Omental fat pad (tissue), 4 donors: ENCODE results near the gene TOGARAM1. TPM values are rescaled to one million over a fixed set of nuclear protein-coding genes. Genes with fewer than 3 reads are reported as not detected.

ENCODE experiments used
- ATAC-seq: fragments of 150-250 bp; one replicate; pipeline ENCODE4 v1.9.1; 2016; ENCODE audit warnings: mild to moderate bottlenecking, moderate library complexity; ENCODE audit not compliant: low FRiP score
- DNase-seq: peaks from one replicate; pipeline ENCODE4 v3.0.0-alpha.2; 2019; ENCODE audit warnings: low spot score
- CTCF ChIP-seq, 3 donors: fragments of 450-650 bp; IDR thresholded peaks; one replicate each; pipeline ENCODE4 v1.5.1; 2016 to 2017; ENCODE audit warnings: antibody characterized with exemption in 3 of 3, mild to moderate bottlenecking in 3 of 3, moderate library complexity in 2 of 3
- total RNA-seq, 4 donors: library from RNA; depleted of rRNA; stranded (reverse); fragments of >200 nt; gene quantifications; one replicate each; pipeline ENCODE4 v1.1.0, GENCODE V29; 2016

Gene TOGARAM1
- total RNA-seq, 4 donors from 2014 or later = 12.2 to 25.3 (median 19.3) TPM

GRCh38 chr14:45048385-45048784, 86.4 kb downstream of the TOGARAM1 start:
- no peak for DNase-seq
- no peak for ATAC-seq
- no peak for TF ChIP-seq CTCF (IDR thresholded peaks at IDR 0.05)

- no peak for ATAC-seq
- TF ChIP-seq CTCF (IDR thresholded peaks at IDR 0.05) = no peak
- no peak for DNase-seq
Observed at GRCh38 chr14:45051180-45051579, 89.2 kb downstream of the TOGARAM1 start.

GRCh38 chr14:45051896-45052295, 89.9 kb downstream of the TOGARAM1 start:
- ATAC-seq (no peak), DNase-seq (no peak)
- TF ChIP-seq CTCF (IDR thresholded peaks at IDR 0.05) = no peak

- DNase-seq (no peak), ATAC-seq (no peak)
- no peak for TF ChIP-seq CTCF (IDR thresholded peaks at IDR 0.05)
Observed at GRCh38 chr14:45057349-45057748, 95.4 kb downstream of the TOGARAM1 start.

- no peak for TF ChIP-seq CTCF (IDR thresholded peaks at IDR 0.05)
- DNase-seq (no peak), ATAC-seq (no peak)
Observed at GRCh38 chr14:45057881-45058364, 95.9 kb downstream of the TOGARAM1 start.

- TF ChIP-seq CTCF (IDR thresholded peaks at IDR 0.05) = no peak
- no peak for ATAC-seq
- DNase-seq = no peak
Observed at GRCh38 chr14:45060551-45060950, 98.6 kb downstream of the TOGARAM1 start.

- ATAC-seq = no peak
- no peak for DNase-seq
- no peak for TF ChIP-seq CTCF (IDR thresholded peaks at IDR 0.05)
Observed at GRCh38 chr14:45065540-45065939, 103.5 kb downstream of the TOGARAM1 start.
